ENCODE data around the gene BCAS3. TPM values are rescaled to one million over a fixed set of nuclear protein-coding genes. Genes with fewer than 3 reads are reported as not detected.

Gene BCAS3
- total RNA-seq, 1 donor from 2014 or later, result 30.5 TPM

- DNase-seq (ENCODE audit: low read depth, low spot score), result no peak
- no peak for TF ChIP-seq CTCF (conservative IDR thresholded peaks at IDR 0.05)
- Mint-ChIP-seq H3K4me3 (peak overlapping the region; percentile 54), H3K36me3 (ENCODE audit: low read depth) (no peaks in the 10 kb centered on the region), H3K27me3 (ENCODE audit: low read depth) (no peaks in the 10 kb centered on the region), H3K27ac (ENCODE audit: unreplicated experiment) (no peak overlapping the region), H3K4me1 (peaks cover 71% of the 10 kb centered on the region), H3K9me3 (no peaks in the 10 kb centered on the region)
Measured at GRCh38 chr17:61158376-61158775, 480.7 kb downstream of the BCAS3 start.

DNA sequence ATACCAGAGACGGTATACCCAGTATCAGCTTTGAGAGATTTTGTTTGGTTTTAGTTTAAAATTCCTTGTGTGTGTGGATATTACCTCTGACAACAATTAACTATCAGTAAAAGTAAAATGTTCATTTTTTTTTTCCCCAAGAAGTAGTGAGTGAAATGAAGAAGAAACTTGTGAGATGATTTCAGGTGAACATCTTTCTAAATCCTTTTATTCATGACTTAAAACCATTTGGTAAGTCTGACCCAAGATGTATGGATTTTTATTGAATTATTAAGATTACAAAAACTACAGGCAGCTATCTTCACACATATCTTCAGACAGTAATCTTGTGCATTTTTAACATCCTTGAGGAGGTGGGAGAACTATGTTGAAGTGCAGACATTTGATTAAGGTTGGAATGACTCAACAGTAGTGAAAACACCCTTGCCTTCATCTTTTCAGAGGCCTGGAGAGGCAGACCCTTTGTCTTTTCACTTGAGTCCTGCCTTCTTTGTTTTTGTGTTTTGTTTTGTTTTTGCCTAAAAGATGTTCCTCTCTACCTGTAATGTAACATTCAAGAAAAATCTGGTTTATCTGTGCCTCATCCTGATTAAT is 481.7 kb downstream of the BCAS3 start:
- Mint-ChIP-seq H3K9me3 (no peaks in the 10 kb centered on the region), H3K27me3 (ENCODE audit: low read depth) (no peaks in the 10 kb centered on the region), H3K4me1 (peaks cover 63% of the 10 kb centered on the region), H3K27ac (ENCODE audit: unreplicated experiment) (peak overlapping the region; percentile 83), H3K36me3 (ENCODE audit: low read depth) (no peaks in the 10 kb centered on the region), H3K4me3 (peak overlapping the region; percentile 25)
- TF ChIP-seq CTCF (conservative IDR thresholded peaks at IDR 0.05), result no peak
- no peak for DNase-seq (ENCODE audit: low read depth, low spot score)

DNA sequence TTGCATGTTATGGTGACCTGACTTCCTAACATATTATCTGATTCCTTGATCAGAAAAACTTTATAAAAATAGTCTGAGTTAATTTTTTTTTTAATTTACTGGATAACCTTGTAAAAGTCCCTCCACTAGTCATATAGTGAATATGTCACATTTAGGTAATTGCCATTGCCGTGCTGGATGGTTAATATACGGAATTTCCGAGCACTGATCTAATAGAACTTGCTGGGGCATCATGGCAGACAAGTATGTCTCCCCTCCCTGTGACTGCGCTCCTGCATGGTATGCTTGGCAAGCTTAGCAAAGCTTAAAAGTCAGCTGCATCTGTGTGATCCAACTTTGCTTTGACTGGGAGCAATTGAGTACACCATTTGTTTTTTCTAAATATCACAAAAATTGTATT is 482.6 kb downstream of the BCAS3 start:
- Mint-ChIP-seq H3K27me3 (ENCODE audit: low read depth) (no peaks in the 10 kb centered on the region), H3K9me3 (no peaks in the 10 kb centered on the region), H3K36me3 (ENCODE audit: low read depth) (peaks cover 2% of the 10 kb centered on the region), H3K27ac (ENCODE audit: unreplicated experiment) (no peak overlapping the region), H3K4me3 (no peak overlapping the region), H3K4me1 (peaks cover 63% of the 10 kb centered on the region)
- no peak for DNase-seq (ENCODE audit: low read depth, low spot score)
- no peak for TF ChIP-seq CTCF (conservative IDR thresholded peaks at IDR 0.05)

DNA sequence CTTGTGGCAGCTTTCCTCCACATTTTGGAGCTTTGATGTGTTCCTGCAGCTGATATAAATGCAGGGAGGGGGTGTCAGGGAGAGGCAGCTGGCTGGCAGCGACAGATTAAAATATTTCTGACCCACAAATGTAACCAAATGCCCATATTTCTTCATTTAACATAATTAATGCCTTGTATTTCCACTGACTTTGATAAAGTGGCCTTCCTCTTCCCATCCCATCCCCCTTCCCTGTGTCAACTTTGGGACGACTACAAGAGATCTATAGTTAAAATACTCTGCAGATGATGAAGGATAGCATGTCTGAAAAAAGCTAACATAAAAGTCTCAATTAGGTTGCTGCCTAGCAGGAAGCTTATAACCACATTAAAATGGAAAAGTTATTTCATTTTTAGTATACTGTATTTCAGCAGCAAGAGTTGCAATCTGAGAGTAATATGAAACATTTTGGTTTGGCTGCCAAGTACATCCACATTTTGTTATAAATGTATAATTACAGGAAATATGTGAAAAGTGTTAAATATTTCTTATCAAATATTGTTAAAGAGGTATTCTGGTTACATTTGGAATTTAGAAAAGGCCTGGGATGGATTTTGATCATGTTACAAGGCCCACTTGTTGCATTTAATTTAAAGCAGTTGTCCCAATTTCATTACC is 483.3 kb downstream of the BCAS3 start:
- Mint-ChIP-seq H3K27ac (ENCODE audit: unreplicated experiment) (peak overlapping the region; percentile 30), H3K4me3 (no peak overlapping the region), H3K27me3 (ENCODE audit: low read depth) (no peaks in the 10 kb centered on the region), H3K9me3 (no peaks in the 10 kb centered on the region), H3K36me3 (ENCODE audit: low read depth) (peaks cover 2% of the 10 kb centered on the region), H3K4me1 (peaks cover 57% of the 10 kb centered on the region)
- no peak for TF ChIP-seq CTCF (conservative IDR thresholded peaks at IDR 0.05)
- no peak for DNase-seq (ENCODE audit: low read depth, low spot score)

- no peak for TF ChIP-seq CTCF (conservative IDR thresholded peaks at IDR 0.05)
- H3K4me3 Mint-ChIP-seq, result peak overlapping the region; percentile 31
- H3K27ac Mint-ChIP-seq (ENCODE audit: unreplicated experiment), result no peak overlapping the region
- DNase-seq (ENCODE audit: low read depth, low spot score), result no peak
- peaks cover 50% of the 10 kb centered on the region for H3K4me1 Mint-ChIP-seq
- no peaks in the 10 kb centered on the region for H3K9me3 Mint-ChIP-seq
- no peaks in the 10 kb centered on the region for H3K27me3 Mint-ChIP-seq (ENCODE audit: low read depth)
- peaks cover 2% of the 10 kb centered on the region for H3K36me3 Mint-ChIP-seq (ENCODE audit: low read depth)
Measured at GRCh38 chr17:61161615-61162134, 484.0 kb downstream of the BCAS3 start.
